ENCODE data around the gene ABHD17A. TPM values are rescaled to one million over a fixed set of nuclear protein-coding genes. Genes with fewer than 3 reads are reported as not detected.

ABHD17A gene
- total and polyA plus RNA-seq, 2 of the 8 experiments (the other 6 are each of a cell fraction or from before 2014, with no cell fraction given): 41.2 to 87.4 TPM

GRCh38 chr19:1905110-1905862 lies 20.0 kb upstream of the ABHD17A start, which contains the start of the genes ADAT3 and SCAMP4 (continued):
- TF ChIP-seq JUND (IDR thresholded peaks at IDR 0.05; ENCODE audit: low read length) (no peak), YY1 (IDR thresholded peaks at IDR 0.05; ENCODE audit: low read depth, low read length) (0 out of 2 replicates have a peak, but pooled peaks have one; percentile 11), SUZ12 (IDR thresholded peaks at IDR 0.05; ENCODE audit: low read length) (no peak), POU5F1 (IDR thresholded peaks at IDR 0.05; ENCODE audit: low read depth, low read length) (no peak), SIX5 (IDR thresholded peaks at IDR 0.05; ENCODE audit: low read depth, low read length) (peak; percentile 77), HDAC2 (IDR thresholded peaks at IDR 0.05; ENCODE audit: borderline replicate concordance in 1 of 2, low read depth in 2 of 2, low read length in 2 of 2) (no peak), TBP (IDR thresholded peaks at IDR 0.05; ENCODE audit: low read depth, low read length) (peak; percentile 55; the same call in 1 of the 2 replicates), CTBP2 (IDR thresholded peaks at IDR 0.05; ENCODE audit: borderline replicate concordance, insufficient read depth, insufficient read length, low read length) (no peak), EGR1 (IDR thresholded peaks at IDR 0.05; ENCODE audit: borderline replicate concordance, low read depth, low read length) (no peak), RBBP5 (IDR thresholded peaks at IDR 0.05; ENCODE audit: borderline replicate concordance, low read depth, low read length) (no peak), KDM5A (IDR thresholded peaks at IDR 0.05; ENCODE audit: low read length) (no peak), SIN3A (conservative IDR thresholded peaks at IDR 0.05 in 1 of 2, IDR thresholded peaks at IDR 0.05 in 1 of 2; ENCODE audit: low read depth in 1 of 2, low read length in 2 of 2) (peak; percentile 49 to 68; a peak in 1 of 4 replicates), BACH1 (IDR thresholded peaks at IDR 0.05; ENCODE audit: low read length) (peak; percentile 11; the same call in 1 of the 2 replicates), EP300 (IDR thresholded peaks at IDR 0.05; ENCODE audit: borderline replicate concordance in 1 of 2, low read depth in 2 of 2, low read length in 2 of 2) (peak in 1 of 2 experiments; percentile 62; a peak in 1 of 3 replicates), MAX (IDR thresholded peaks at IDR 0.05) (peak; percentile 61), ATF3 (IDR thresholded peaks at IDR 0.05; ENCODE audit: insufficient read depth, low read depth, low read length) (peak; percentile 69; the same call in 1 of the 2 replicates), POLR2AphosphoS5 (IDR thresholded peaks at IDR 0.05; ENCODE audit: low read depth, low read length) (peak; percentile 65), CHD1 (IDR thresholded peaks at IDR 0.05; ENCODE audit: low read depth, low read length) (no peak), GABPA (IDR thresholded peaks at IDR 0.05; ENCODE audit: borderline replicate concordance, insufficient read depth, low read length) (peak; percentile 80), SP4 (IDR thresholded peaks at IDR 0.05; ENCODE audit: low read length) (peak; percentile 82; the same call in 1 of the 2 replicates), USF2 (IDR thresholded peaks at IDR 0.05; ENCODE audit: low read length) (peak; percentile 86), CHD2 (IDR thresholded peaks at IDR 0.05; ENCODE audit: low read length) (peak; percentile 95)
